Stimulated activated CD8-positive, alpha-beta memory T cell treated with anti-CD3 and anti-CD28 coated beads, Interleukin-4, amount 100 ng/mL, for 48 hours (primary cell): Measurements from ENCODE around the gene DTX3.
A peak's percentile ranks its signal among the peaks of the same experiment; 100 is the strongest.
"Not testable (repeated sequence)": the region's sequence is repeated elsewhere in the genome, so short reads cannot be mapped to it uniquely, and the experiment has no call there.

Source experiments
- DNase-seq: peaks from one replicate; pipeline ENCODE4 v3.0.0-alpha.2; 2020

Gene DTX3

DNA sequence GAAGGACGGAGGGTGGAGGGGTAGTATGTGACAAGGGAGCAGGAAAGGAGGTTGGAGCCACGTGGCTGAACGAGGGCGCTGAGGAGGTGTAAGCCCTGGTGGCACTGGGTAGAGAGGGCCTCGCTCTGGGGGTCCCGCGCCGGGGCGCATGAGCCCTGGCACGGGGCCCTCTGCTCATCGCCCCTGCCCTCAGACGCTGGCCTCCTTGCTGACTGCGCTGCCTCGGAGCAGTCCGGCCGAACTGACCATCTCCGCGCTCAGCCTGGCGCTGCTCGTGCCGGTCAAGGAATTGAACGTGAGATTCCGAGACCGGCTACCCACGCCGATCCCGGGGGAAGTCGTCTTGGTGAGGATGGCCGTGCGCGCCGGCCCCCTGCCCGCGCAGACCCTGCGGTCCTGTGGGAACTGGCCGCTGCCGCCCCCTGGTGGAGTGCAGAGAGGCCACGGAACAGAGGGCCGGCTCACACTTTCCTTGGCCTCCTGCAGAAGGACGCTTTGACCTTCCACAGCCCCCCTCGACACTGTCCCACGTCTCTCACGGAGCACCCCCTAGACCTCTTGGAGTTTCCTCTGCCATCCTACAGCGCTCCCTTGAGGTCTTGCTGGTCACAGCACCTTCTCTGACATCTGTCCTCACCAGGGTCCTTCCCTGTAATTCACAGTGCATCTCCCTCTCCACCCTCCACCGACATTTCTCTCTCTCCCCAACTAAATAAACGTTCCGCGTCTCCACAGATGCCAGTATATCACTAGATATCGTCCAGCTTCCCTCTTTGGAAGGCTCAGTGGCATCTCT is 17.1 kb downstream of the DTX3 start:
- peak; percentile 81 for DNase-seq

DNA sequence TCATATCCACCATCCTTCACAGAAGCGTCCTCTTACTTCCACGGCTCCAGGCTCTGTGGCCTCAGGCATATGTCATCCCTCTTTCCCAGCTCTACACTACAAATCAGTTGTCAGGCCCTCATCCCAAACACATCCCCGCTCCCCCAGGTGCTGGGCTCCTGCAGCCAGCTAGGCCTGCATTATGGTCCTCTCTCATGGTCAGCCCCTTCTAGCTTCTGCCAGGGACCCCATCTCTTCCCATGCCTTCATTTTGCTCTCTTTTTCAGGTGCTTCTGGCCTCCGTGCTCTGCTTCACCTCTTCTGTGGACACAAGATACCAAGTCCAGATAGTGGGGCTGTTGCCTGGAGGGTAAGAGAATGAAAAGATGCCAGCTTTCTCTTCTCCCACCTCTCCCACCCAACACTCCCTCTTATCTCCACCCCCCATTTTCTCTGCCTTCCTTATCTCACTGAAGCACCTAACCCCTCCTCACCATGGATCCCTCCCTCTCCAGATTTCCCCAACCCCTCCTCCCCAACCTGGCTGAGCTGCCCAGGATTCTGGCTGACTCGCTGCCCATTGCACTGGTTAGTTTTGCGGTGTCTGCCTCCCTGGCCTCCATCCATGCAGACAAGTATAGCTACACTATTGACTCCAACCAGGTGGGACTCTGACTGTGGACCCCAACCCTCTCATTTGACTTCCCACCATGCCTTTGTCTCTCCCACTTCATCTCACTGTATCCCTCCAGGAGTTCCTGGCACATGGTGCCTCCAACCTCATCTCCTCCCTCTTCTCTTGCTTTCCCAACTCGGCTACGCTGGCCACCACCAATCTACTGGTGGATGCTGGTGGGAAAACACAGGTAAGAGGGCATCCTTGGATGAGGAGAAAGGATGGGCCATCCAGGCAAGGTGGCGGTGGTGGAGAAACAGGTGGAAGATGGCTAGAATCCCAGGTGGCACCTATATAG is 17.9 kb downstream of the DTX3 start:
- DNase-seq, result no peak

DNA sequence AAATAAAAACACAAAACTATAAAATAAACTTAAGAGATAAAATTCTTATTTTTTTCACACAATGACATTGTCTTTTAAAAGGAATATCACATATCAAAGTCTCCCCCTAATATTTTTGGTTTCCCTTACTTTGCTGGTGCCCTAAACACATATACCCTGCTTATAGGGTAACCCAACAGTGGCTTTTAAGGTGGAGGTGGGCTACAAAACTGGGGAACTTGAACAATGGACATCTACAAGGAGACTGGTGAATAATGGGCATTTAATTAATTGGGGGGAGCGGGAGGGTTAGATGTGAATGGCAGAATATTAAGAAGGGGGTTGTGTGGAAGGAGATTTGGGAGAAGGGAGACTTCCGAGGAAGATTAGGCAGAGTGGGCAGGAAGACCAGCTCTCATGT is 18.8 kb downstream of the DTX3 start:
- DNase-seq, result no peak

DNA sequence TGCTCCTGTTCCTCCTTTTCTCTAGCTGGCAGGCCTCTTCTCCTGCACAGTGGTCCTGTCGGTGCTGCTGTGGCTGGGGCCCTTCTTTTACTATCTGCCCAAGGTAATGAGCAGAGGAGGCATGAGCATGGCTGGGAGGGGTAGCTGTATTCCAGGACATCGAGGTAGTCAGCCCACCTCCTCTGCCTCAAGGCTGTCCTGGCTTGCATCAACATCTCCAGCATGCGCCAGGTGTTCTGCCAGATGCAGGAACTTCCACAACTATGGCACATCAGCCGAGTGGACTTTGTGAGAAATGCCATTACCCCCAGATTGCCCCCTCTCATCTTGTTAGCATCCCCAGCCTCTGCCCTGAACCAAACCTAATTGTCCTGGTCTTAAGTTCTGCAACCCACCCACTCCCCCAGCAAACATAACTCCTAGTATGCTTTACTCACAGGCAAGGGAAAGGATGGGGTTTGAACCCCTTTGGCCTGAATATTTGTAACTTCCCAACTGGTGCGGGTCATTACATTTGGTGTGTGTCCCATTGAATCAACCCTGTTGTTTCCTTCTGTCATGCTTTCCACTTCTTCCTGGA is 19.3 kb downstream of the DTX3 start:
- DNase-seq, result no peak

DNA sequence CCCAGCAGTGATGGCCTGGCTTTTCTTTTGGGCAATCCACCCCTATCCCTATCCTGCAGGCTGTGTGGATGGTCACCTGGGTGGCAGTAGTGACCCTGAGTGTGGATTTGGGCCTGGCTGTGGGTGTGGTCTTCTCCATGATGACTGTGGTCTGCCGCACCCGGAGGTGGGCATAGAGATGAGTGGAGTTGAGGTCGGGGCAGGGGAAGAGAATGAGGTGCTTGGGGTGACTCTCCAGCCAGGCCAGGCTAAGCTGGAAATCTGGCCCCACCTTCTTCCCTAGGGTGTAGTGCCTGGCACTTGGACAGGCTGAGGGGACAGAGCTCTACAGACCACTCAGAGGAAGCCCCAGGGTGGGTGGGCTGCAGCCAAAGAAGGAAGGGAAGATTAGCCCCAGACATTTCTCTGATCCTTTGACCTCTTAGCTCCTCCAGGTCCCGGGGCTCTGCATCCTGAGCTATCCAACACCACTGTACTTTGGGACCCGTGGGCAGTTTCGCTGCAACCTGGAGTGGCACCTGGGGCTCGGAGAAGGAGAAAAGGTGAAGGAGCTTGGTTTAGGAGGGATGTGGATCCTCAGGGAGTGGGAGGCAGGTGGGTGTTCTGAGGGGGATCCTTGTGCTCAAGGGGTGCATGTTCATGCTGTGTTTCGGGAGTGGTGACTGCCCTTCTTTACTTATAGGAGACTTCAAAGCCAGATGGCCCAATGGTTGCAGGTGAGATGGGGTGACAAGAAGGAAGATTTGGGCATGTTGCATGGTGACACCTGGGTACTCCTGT is 20.0 kb downstream of the DTX3 start:
- DNase-seq, result no peak

DNA sequence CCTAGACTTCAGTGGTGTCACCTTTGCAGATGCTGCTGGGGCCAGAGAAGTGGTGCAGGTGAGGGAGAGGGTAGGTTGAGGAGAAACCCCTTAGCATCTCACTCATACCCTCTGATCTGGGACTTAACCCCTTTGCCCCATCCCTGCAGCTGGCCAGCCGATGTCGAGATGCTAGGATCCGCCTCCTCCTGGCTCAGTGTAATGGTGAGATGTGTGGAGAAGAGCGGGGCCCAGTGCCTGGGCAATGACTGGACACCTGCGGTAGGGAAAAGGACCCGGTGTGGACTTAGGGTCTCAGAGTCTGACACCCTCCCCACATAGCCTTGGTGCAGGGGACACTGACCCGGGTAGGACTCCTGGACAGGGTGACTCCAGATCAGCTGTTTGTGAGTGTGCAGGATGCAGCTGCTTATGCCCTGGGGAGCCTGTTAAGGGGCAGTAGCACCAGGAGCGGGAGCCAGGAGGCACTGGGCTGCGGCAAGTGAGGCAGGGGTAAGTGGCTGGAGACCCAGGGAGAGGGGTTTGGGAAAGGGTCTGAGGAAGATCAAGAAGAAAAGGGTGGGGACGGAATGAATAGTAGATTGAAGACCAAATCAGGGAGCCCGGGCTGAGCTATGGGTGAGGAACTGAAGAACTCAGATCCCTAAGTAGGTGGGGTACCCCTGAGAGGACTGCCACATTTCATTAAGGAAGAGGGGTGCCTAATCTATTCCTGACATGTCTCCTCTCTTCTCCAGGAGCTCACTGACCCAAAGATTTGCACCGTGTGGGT is 20.8 kb downstream of the DTX3 start:
- DNase-seq, result no peak

DNA sequence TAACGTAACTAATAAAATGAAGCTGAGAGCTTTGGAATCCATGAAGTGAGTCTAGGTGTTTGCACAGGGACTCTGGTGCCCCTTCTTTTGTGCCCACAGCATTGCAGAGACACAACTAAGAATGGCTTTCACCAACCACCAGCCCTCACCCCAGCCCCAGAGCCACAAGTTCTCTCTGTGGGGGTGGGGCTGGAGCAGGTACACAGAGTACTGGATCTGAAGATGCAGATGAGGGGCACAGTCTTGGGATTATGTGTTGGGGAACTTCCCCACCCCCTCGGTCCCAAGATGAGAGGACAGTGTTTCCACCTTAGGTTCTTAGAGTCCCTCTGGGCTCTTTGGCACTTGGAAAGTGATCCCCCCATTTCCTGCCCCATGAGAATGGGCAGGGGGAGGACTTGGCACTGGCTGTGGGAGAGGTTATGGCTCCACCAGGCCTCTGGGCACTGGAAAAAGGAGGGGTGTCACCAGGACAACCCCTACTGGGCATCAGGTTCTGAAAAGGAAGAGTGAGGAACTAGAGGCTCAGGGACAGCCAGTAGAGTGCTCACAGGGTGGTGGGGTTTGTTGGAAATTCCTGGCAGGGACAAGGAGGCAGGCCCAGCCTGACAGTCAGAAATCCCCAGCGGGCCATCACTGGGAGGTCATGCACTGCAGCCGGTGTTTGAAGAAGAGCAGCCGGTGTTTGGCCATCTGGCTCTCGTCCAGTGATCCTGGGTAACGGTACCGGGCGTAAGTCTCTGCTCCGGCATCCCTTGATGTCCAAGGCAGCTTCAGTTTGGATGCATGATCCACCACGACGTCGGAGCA is 21.7 kb downstream of the DTX3 start:
- peak; percentile 22 for DNase-seq

DNA sequence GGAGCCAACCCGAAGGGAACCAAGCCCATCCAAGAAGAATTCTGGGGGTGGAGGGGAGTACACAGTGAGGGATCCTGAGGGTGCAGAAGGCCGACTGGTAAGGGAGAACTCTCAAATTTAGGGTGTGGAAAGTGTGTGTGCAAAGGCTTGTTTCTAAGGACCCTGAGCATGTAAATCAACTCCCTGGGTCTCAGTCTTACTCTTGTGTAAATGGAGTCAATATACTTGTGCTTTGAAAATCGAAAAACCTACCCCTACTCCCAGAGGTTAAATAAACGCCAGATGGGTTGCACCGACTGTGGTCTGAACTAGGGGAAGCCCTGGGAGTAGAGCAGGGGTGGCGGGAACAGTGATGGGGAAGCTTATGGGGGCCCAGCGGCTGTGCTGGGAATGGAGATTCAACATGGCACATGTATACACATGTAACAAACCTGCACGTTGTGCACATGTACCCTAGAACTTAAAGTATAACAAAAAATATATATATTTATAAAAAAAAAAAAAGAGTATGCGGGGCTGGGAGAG is 22.4 kb downstream of the DTX3 start:
- no peak for DNase-seq

DNA sequence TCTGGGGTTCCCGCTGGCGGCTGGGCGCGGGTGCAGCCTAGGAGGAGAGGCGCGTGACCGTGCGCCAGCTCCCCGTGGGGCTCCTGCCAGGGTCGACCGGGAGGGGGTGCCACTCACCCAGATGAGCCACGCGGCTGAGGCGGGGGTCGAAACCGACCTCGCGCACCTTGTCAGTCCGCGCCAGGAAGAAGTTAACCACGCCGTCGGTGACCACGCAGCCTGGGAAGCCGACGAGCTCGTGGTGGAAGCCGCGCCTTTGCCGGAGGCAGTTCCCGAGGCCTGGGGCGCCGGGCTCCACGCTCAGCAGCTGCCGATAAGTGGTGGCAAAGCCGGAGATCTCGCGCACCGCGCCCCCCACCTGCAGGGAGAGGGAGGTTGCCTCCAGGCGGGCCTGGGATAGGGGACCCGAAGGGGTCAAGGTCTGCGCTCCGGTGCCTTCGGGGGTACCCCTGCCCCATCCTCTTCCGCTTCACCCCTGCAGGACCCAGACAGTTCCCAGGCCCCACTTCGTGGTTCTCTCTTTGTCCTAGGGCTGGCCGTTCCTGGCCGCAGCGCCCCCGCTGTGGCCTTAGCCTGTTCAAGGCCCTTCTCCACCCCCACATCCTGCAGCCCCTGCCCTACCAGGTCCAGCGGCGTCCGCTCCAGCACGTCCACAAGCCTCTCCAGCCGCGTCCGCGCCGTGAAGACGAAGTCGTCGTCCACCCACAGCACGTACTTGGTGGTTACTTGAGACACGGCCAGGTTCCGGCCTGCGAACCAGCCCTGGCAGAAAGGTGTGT is 23.1 kb downstream of the DTX3 start:
- peak; percentile 56 for DNase-seq

DNA sequence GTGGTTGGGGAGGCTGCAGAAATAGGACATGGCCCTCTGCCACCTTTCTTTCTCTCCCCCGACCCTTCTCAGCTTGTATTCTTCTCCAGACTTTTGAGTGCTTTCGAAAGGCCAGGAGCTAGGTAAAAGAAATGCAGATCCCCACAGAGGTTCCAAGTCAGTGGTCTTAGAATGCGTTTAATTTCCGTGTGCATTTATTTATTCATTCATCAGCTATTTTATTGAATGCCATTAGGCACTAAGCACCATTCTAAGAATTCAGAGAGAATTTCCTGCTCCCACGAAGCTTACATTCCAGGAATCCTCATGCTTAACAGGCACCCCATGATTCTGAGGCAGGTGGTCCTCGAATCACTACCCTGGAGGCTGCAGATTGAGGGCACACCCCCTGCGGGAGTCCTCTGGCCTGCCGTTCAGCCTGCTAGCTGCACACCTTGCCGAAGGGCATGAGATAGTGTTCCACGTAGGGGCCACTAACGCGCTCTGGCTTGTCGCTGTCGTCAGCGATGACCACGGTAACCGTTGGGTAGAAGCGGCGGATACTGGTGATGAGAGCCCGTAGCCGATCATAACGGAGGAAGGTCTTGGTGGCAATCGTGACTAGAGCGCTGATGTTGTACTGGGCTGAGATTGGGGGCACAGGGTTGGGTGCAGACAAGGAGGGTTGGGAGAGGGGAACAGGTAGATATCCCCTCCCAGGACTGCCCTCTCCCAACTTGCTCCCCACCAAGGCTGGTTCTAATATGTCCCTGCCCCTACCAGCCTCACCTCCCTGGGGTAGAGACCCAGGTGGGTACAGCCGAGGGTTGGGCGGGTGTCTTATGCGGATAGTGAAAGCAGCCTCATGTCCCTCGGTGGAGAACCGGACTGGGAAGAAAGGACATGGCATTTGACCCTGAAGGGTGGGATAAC is 23.9 kb downstream of the DTX3 start:
- peak; percentile 21 for DNase-seq

DNA sequence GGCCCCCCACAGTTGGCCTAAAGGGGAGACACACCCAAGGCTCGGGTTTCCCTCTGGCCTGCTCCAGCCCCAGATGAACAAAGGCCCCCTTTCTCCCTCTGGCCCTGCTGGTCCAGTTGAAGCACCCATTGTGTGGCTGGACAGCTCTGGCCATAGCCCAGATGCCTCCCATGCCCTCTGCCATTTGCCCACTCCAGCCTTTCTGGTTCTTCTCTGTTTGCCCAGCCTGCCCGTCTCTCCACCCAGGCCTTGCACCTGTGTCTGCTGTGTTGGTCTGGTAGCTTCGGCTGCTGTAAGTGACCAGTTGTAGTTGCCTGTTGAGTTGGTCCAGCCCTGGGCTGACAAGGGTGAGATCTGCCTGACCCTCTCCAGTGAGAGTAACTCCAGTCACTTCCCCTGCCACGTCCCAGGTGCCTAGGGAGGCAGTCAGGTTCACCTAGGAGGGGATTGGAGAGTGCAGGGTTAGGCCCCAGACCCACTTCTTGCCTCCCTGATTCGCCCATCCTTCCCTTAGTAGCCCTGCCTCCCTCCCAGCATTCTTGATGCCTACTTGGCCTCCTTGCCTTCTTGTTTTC is 25.4 kb downstream of the DTX3 start:
- peak; percentile 23 for DNase-seq

DNA sequence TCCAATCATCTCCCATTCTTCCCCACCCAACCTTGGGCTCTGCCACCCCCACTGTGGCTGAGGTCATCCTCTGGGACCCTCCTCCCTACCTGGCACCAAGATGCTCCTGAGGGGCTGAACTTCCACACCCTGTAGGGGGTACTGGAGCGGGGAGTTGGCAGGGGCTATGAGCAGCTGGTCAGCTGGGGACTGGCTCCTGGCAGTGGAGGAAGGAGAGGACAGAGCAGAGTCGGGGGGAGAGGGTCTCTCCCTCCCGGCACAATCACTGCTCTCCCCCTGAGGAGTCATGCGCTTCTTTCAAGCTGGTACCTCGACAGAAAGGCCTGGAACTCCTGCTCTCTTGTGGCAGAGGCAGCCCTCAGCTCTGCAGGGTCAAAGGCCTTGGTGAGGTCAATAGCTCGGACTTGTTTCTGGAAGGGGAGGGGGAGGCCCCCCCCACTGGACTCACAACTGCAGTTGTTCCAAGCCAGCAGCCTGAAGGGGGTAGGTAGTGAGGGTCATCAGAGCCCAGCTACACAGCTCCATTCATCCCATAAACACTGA is 26.3 kb downstream of the DTX3 start:
- no peak for DNase-seq

DNA sequence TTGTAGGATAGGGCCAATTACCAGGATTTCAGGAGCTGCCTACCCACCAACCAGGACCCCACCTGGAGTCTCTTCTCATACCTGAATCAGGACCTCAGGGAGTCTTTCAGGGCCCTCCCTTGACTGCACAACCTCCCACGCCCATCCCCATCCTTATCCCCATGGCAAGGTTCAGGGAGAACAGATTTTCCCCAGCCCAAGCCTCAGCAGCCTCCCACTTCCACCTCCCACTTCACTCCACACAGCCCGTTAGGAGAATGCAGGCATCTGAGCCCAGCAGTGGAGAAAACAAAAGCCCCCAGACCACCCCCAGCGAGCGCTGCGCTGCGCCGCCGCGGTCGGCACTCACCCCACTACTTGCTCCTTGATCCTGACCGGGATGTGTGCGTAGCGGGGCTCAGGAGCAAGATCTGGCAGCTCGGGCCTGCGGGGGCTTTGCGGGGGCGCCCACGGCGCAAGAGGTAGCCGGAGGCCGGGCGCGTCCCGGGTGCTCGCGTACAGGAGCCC is 27.0 kb downstream of the DTX3 start:
- DNase-seq, result no peak

DNA sequence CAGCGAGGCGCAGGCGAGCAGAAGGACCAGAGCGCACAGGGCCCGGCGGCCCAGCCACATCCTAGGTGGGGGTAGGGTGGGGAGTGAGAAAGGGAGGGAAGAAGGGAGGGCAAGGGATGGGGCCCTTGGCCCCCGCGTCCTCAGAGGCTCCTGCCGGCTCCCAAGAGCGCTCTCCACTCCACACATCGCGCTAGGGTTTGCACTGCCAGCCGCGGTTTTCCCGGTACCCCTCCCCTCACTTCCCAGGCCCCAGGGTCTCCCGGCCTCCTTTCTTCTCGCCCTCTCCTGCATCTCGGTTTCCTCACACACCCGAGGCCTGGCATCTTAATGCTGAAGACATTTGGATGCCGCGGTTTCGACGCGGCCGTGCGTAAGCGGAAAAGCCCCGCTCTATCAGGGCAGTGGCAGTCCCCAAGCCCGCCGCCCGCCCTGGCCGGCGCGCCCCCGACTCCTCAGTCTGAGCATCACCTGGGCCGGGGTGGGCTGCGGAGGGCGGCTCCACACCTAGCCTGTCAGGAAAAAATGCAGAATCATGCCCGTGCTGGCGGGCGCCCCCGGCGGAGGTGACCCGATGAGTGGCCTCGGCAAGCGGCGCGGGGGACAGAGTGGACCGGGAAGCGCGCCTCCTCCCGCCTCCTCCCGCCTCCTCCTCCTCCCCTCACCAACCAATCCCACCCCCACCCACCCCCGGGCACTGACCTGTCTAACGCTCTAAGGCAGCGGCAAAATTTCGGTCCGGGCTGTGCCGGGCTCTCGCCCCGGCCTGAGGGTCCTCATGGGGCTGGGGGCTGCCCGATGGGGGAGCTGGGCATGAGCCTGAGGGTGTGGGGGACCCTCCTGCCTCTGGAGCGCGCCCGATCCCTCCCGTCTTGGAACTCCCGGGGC is 27.7 kb downstream of the DTX3 start:
- peak; percentile 46 for DNase-seq

DNA sequence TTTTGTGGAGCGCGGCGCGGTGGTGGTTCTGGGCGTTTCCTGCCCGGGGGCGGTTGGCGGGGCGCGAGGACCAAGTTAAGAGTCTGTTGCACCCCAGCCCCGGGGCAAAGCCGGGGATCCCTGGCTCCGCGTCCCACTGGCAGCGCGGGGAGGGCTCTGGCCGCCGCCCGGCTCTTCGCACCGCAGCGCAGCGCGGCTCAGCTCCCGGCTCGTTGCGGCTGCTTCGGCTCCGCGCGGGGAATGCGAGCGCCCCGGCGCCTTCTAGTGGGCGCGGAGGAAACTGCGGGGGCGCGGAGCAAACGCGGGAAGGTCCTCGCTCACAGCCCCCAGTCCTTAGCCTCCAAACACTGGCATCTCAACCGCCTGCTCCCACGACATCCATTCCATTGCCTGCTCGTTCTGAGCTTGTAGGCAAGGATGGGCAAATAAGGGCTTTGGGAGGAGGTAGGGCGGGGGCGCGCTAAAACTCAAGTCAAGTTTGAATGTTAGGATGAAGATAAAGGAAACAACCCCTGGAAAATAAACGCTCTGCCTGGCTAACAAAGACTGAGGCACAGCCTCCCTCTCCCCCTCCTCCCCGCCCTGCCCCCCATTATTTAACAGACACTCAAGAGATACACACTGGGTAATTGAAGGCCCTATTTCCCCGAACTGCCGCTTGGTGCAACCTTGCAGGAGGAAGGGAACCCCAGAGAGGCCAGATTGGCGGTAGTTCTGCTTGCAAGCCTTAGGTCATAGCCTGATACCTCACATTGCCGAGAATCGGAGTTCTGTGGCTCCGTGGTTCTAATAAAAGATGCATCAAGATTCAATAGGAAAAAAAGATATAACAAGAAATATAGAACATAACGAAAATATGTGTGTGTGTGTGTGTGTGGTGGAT is 28.6 kb downstream of the DTX3 start, which contains the start of gene B4GALNT1:
TSS of gene B4GALNT1 (minus strand) at position 244 of the 883 bp plus-strand sequence. CDS start 1,069 bp downstream, outside the sequence.
- DNase-seq, result peak; percentile 78

DNA sequence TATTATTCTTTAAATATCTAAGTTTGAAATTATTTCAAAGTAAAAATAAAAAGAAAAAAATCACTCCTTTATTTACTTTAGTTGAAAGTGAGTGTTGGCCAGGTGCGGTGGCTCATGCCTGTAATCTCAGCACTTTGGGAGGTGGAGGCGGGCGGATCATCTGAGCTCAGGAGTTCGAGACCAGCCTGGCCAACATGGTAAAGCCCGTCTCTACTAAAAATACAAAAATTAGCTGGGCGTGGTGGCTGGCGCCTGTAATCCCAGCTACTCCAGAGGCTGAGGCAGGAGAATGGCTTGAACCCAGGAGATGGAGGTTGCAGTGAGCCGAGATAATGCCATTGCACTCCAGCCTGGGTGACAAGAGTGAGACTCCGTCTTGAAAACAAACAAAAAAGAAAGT is 32.1 kb downstream of the DTX3 start:
- DNase-seq, result not testable (repeated sequence)
